Pancreas (tissue), 10 donors: ENCODE results near the gene AMIGO3. TPM values are rescaled to one million over a fixed set of nuclear protein-coding genes. Genes with fewer than 3 reads are reported as not detected.

ENCODE experiments used
- ATAC-seq, 4 donors: fragments of 200-7000 bp; cut with Tn5 transposase; one replicate each; pipeline versions ENCODE4 v1.8.0 to v1.9.1; 2020; ENCODE audit warnings: mild to moderate bottlenecking in 4 of 4, moderate library complexity in 4 of 4
- DNase-seq, 6 donors: peaks; one replicate each; pipeline ENCODE4 v3.0.0-alpha.2; 2020
- FAIRE-seq: peaks from 2 replicates; lab custom pipeline; 2012; peaks lifted over from hg19 to GRCh38; lab: Jason Lieb, UNC
- H3K27ac ChIP-seq, 4 donors: fragments of 200-600 bp; sonication (generic); 1 replicate in 3 of 4; 2 replicates in 1 of 4; pipeline versions ENCODE4 v1.5.0 to v1.8.0; 2020
- H3K27me3 ChIP-seq, 4 donors: fragments of 200-600 bp; one replicate each; pipeline ENCODE4 v1.8.0; 2021
- H3K36me3 ChIP-seq, 3 donors: fragments of 200-600 bp; sonication (generic) in 1 of 3; one replicate each; pipeline versions ENCODE4 v1.5.0 to v1.8.0; 2020 to 2021
- H3K4me1 ChIP-seq, 3 donors: fragments of 200-600 bp; one replicate each; pipeline ENCODE4 v1.8.0; 2021
- H3K4me3 ChIP-seq, 4 donors: fragments of 200-600 bp; sonication (generic) in 2 of 4; one replicate each; pipeline versions ENCODE4 v1.5.0 to v1.8.0; 2020 to 2021
- H3K9me3 ChIP-seq, 4 donors: fragments of 200-600 bp; one replicate each; pipeline ENCODE4 v1.8.0; 2021
- CTCF ChIP-seq, 4 donors: fragments of 200-600 bp; sonication (generic) in 3 of 4; IDR thresholded peaks; one replicate each; pipeline versions ENCODE4 v1.5.0 to v1.8.0; 2021; ENCODE audit warnings: antibody characterized with exemption in 4 of 4
- WGBS, 2 donors: extraction: QIAGEN DNeasy Blood & Tissue Kit; methylation state at CpG; one replicate each; pipeline ENCODE4 v1.1.7; 2013; 5-methylcytosine and 5-hydroxymethylcytosine counted together
- intact Hi-C, 3 donors: fragments of 100-400 bp; cut with DNase I; formaldehyde crosslinking; loops; one replicate each; pipeline versions ENCODE4 v1.11.1 to v1.14.2; 2022
- polyA plus RNA-seq, 2 donors: library from polyadenylated mRNA; stranded (reverse); fragments of 200-250 nt; gene quantifications; one replicate each; pipeline ENCODE4 v1.2.3, GENCODE V29; 2013
- total RNA-seq, 6 donors: library from RNA; stranded (reverse); fragmentation: NEBNext Ultra II Directional in 4 of 6; extraction: Animal tissue kit (Norgen Biotek cat#: 25700) in 4 of 6; gene quantifications; one replicate each; pipeline versions ENCODE4 v1.2.1 to v1.2.4, GENCODE V29; 2021 to 2023
- donor health status: healthy with polysubstance abuse.
- donor health status: DM: no; HTN: no; CAD: no; lungs with moderate emphysema.
- donor health status: DM: no; HTN: no; CAD: no.
- donor health status: control.
- donor health status: control.
- donor health status: Bipolar disorder and iron deficiency.
- donor health status: DM: yes; HTN: yes; CAD: no.
- donor health status: DM: no; HTN: no; CAD: no.
- donor health status: DM: no; HTN: no; CAD: no.
- donor health status: DM: yes; HTN: yes; CAD: no.

AMIGO3 gene
- total and polyA plus RNA-seq, 8 donors, result 3.9 to 4.0 TPM; not detected in 6

GRCh38 chr3:49704629-49705028 is 14.9 kb downstream of the AMIGO3 start:
- Histone ChIP-seq H3K9me3 (no peaks in the 10 kb centered on the region), H3K27ac (no peak overlapping the region), H3K36me3 (peaks cover 0 to 9% (median 0%) of the 10 kb centered on the region in 3 donors), H3K4me3 (no peak overlapping the region), H3K27me3 (no peaks in the 10 kb centered on the region), H3K4me1 (no peaks in the 10 kb centered on the region)
- WGBS, 2 donors, result 91 to 95% methylated on average over 8 of the region's 8 CpGs
- DNase-seq, result peak in 1 of 6 donors; percentile 55
- TF ChIP-seq CTCF (IDR thresholded peaks at IDR 0.05), result no peak
- FAIRE-seq, result no peak
- no peak for ATAC-seq
- intact Hi-C loops, result loop anchor here in 2 of 3 donors (5.0 to 10.0 kb wide), 2 partner anchors 138 to 140 kb away; no protein-coding TSS in a partner anchor

GRCh38 chr3:49703956-49704355 is 15.5 kb downstream of the AMIGO3 start:
- Histone ChIP-seq H3K36me3 (peaks cover 0 to 9% (median 0%) of the 10 kb centered on the region in 3 donors), H3K27me3 (no peaks in the 10 kb centered on the region), H3K4me1 (no peaks in the 10 kb centered on the region), H3K4me3 (no peak overlapping the region), H3K9me3 (no peaks in the 10 kb centered on the region), H3K27ac (no peak overlapping the region)
- FAIRE-seq, result no peak
- no peak for ATAC-seq
- intact Hi-C loops, result loop anchor here in 2 of 3 donors (5.0 to 10.0 kb wide), 2 partner anchors 138 to 141 kb away; no protein-coding TSS in a partner anchor
- peak in 1 of 6 donors; percentile 55 for DNase-seq
- 95 to 96% methylated on average over 7 of the region's 7 CpGs for WGBS, 2 donors
- TF ChIP-seq CTCF (IDR thresholded peaks at IDR 0.05), result no peak

GRCh38 chr3:49703443-49703927 is 16.0 kb downstream of the AMIGO3 start:
- H3K27me3 ChIP-seq, result no peaks in the 10 kb centered on the region
- no peak overlapping the region for H3K4me3 ChIP-seq
- intact Hi-C loops, result loop anchor here in 2 of 3 donors (5.0 to 10.0 kb wide), 2 partner anchors 139 to 141 kb away; no protein-coding TSS in a partner anchor
- TF ChIP-seq CTCF (IDR thresholded peaks at IDR 0.05), result peak; percentile 73 to 86 (median 82)
- no peaks in the 10 kb centered on the region for H3K4me1 ChIP-seq
- WGBS, 2 donors, result 45 to 52% methylated on average over 14 of the region's 14 CpGs
- H3K9me3 ChIP-seq, result no peaks in the 10 kb centered on the region
- H3K27ac ChIP-seq, result no peak overlapping the region
- peaks cover 0 to 9% (median 0%) of the 10 kb centered on the region in 3 donors for H3K36me3 ChIP-seq
- ATAC-seq (peak; percentile 81 to 96 (median 91)), FAIRE-seq (no peak), DNase-seq (peak in 4 of 6 donors; percentile 53 to 79 (median 72))

GRCh38 chr3:49702672-49703071 is 16.8 kb downstream of the AMIGO3 start:
- no peak overlapping the region for H3K4me3 ChIP-seq
- intact Hi-C loops, result loop anchor here in 2 of 3 donors (5.0 to 10.0 kb wide), 2 partner anchors 140 to 142 kb away; no protein-coding TSS in a partner anchor
- ATAC-seq (no peak), FAIRE-seq (no peak), DNase-seq (peak in 2 of 6 donors; percentile 17 to 61)
- H3K9me3 ChIP-seq, result no peaks in the 10 kb centered on the region
- no peak for TF ChIP-seq CTCF (IDR thresholded peaks at IDR 0.05)
- WGBS, 2 donors, result 84 to 89% methylated on average over 11 of the region's 11 CpGs
- peaks cover 0 to 9% (median 0%) of the 10 kb centered on the region in 3 donors for H3K36me3 ChIP-seq
- H3K4me1 ChIP-seq, result no peaks in the 10 kb centered on the region
- no peak overlapping the region for H3K27ac ChIP-seq
- H3K27me3 ChIP-seq, result no peaks in the 10 kb centered on the region
